ENCODE results near the gene CDH23.

The CDH23 gene

DNA sequence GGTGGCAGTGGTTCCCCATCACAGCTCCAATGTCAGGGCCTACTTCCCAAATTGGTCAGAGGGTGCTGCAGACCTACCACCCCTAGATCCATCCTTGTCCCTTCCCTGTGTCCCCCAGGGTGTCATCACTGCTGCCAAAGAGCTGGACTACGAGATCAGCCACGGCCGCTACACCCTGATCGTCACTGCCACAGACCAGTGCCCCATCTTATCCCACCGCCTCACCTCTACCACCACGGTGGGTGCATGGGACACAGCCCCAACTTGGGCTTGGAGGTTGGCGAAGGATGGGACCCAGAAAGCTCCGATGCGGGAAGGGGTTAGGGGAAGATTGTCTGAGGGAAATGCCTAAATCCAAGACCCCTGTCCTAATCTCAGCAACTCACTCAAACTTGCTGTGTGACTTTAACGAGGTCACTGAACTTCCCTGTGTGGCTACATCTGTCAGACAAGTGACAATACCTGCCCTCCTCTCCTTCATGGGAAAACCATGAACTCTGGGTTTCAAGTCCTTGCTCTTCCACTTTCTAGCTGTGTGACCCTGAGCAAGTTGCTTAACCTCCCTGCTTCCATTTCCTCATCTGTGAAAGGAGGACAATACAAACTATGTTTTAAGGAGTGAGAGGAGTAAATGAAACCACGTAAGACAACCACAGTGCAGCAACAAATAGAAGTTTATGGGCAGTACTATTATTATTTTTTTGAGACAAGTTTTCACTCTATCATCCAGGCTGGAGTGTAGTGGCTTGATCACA, 381.5 kb downstream of the CDH23 start:
- no peak for ATAC-seq
- TF ChIP-seq TCF4 (CRISPR knock-in tag; IDR thresholded peaks at IDR 0.05; ENCODE audit: borderline replicate concordance): no peak

DNA sequence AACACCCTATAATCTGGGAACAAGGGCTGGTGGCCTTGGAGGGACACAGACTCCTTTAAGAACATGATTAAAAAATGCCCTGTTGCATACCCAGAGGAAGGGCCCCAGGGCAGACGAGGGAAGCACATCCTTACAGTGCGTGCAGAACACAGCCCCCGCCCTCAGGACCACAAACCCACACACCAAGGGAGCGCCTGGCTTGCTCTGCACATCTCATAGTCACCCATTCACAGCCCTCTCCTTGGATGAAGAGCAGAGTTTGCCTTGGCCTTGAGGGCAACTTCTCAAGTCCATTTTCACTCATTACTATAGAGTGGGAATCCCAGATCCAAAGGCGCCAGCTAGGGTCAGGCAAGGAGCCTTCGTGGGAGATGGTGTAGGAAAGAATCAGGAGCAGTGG, 382.9 kb downstream of the CDH23 start:
- ATAC-seq: no peak
- TF ChIP-seq OSR1 (CRISPR knock-in tag; IDR thresholded peaks at IDR 0.05) (no peak), TOX (CRISPR knock-in tag; IDR thresholded peaks at IDR 0.05; ENCODE audit: borderline replicate concordance) (no peak), ISL1 (CRISPR knock-in tag; IDR thresholded peaks at IDR 0.05) (no peak), ZC3H10 (CRISPR knock-in tag; IDR thresholded peaks at IDR 0.05) (no peak), ESRRG (CRISPR knock-in tag; IDR thresholded peaks at IDR 0.05) (no peak), SNAI2 (CRISPR knock-in tag; IDR thresholded peaks at IDR 0.05) (no peak), ZNF565 (CRISPR knock-in tag; conservative IDR thresholded peaks at IDR 0.05; ENCODE audit: low read depth) (no peak), ZFP3 (CRISPR knock-in tag; IDR thresholded peaks at IDR 0.05) (no peak), ARNTL (CRISPR knock-in tag; IDR thresholded peaks at IDR 0.05; ENCODE audit: borderline replicate concordance, low read depth) (no peak), BACH2 (CRISPR knock-in tag; IDR thresholded peaks at IDR 0.05; ENCODE audit: borderline replicate concordance) (no peak), TCF4 (CRISPR knock-in tag; IDR thresholded peaks at IDR 0.05; ENCODE audit: borderline replicate concordance) (no peak), GLIS3 (CRISPR knock-in tag; IDR thresholded peaks at IDR 0.05) (no peak)
- TF ChIP-seq, protein P1, sequence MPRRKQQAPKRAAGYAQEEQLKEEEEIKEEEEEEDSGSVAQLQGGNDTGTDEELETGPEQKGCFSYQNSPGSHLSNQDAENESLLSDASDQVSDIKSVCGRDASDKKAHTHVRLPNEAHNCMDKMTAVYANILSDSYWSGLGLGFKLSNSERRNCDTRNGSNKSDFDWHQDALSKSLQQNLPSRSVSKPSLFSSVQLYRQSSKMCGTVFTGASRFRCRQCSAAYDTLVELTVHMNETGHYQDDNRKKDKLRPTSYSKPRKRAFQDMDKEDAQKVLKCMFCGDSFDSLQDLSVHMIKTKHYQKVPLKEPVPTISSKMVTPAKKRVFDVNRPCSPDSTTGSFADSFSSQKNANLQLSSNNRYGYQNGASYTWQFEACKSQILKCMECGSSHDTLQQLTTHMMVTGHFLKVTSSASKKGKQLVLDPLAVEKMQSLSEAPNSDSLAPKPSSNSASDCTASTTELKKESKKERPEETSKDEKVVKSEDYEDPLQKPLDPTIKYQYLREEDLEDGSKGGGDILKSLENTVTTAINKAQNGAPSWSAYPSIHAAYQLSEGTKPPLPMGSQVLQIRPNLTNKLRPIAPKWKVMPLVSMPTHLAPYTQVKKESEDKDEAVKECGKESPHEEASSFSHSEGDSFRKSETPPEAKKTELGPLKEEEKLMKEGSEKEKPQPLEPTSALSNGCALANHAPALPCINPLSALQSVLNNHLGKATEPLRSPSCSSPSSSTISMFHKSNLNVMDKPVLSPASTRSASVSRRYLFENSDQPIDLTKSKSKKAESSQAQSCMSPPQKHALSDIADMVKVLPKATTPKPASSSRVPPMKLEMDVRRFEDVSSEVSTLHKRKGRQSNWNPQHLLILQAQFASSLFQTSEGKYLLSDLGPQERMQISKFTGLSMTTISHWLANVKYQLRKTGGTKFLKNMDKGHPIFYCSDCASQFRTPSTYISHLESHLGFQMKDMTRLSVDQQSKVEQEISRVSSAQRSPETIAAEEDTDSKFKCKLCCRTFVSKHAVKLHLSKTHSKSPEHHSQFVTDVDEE (CRISPR knock-in tag; IDR thresholded peaks at IDR 0.05): no peak
- TF ChIP-seq, protein P2, sequence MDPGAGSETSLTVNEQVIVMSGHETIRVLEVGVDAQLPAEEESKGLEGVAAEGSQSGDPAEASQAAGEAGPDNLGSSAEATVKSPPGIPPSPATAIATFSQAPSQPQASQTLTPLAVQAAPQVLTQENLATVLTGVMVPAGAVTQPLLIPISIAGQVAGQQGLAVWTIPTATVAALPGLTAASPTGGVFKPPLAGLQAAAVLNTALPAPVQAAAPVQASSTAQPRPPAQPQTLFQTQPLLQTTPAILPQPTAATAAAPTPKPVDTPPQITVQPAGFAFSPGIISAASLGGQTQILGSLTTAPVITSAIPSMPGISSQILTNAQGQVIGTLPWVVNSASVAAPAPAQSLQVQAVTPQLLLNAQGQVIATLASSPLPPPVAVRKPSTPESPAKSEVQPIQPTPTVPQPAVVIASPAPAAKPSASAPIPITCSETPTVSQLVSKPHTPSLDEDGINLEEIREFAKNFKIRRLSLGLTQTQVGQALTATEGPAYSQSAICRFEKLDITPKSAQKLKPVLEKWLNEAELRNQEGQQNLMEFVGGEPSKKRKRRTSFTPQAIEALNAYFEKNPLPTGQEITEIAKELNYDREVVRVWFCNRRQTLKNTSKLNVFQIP (CRISPR knock-in tag; IDR thresholded peaks at IDR 0.05; ENCODE audit: borderline replicate concordance, low read depth): no peak
- TF ChIP-seq, protein P3, sequence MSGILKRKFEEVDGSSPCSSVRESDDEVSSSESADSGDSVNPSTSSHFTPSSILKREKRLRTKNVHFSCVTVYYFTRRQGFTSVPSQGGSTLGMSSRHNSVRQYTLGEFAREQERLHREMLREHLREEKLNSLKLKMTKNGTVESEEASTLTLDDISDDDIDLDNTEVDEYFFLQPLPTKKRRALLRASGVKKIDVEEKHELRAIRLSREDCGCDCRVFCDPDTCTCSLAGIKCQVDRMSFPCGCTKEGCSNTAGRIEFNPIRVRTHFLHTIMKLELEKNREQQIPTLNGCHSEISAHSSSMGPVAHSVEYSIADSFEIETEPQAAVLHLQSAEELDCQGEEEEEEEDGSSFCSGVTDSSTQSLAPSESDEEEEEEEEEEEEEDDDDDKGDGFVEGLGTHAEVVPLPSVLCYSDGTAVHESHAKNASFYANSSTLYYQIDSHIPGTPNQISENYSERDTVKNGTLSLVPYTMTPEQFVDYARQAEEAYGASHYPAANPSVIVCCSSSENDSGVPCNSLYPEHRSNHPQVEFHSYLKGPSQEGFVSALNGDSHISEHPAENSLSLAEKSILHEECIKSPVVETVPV (CRISPR knock-in tag; IDR thresholded peaks at IDR 0.05): no peak
- TF ChIP-seq, protein P4, sequence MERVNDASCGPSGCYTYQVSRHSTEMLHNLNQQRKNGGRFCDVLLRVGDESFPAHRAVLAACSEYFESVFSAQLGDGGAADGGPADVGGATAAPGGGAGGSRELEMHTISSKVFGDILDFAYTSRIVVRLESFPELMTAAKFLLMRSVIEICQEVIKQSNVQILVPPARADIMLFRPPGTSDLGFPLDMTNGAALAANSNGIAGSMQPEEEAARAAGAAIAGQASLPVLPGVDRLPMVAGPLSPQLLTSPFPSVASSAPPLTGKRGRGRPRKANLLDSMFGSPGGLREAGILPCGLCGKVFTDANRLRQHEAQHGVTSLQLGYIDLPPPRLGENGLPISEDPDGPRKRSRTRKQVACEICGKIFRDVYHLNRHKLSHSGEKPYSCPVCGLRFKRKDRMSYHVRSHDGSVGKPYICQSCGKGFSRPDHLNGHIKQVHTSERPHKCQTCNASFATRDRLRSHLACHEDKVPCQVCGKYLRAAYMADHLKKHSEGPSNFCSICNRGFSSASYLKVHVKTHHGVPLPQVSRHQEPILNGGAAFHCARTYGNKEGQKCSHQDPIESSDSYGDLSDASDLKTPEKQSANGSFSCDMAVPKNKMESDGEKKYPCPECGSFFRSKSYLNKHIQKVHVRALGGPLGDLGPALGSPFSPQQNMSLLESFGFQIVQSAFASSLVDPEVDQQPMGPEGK (CRISPR knock-in tag; IDR thresholded peaks at IDR 0.05; ENCODE audit: borderline replicate concordance): no peak

DNA sequence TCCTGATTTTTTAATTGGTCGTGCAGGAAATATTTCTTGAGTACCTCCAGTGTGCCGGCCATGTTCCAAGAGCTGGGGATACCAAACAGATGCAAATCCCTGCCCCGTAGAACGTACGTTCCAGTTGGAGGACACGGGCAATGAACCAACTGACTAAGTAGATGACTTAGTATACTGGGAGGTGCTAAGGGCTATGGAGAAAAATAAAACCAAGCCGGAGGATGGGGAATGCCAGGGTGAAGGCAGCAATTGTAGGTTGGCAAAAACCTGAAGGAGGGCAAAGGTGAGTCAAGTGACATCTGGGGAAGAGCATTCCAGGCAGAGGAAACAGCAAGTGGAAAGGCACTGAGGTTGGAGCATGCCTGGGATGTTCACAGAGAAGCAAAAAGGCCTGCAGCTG, 383.4 kb downstream of the CDH23 start:
- ATAC-seq: no peak
- TF ChIP-seq GLIS3 (CRISPR knock-in tag; IDR thresholded peaks at IDR 0.05): no peak
- TF ChIP-seq SNAI2 (CRISPR knock-in tag; IDR thresholded peaks at IDR 0.05): no peak
- no peak for TF ChIP-seq ARNTL (CRISPR knock-in tag; IDR thresholded peaks at IDR 0.05; ENCODE audit: borderline replicate concordance, low read depth)
- no peak for TF ChIP-seq ZFP3 (CRISPR knock-in tag; IDR thresholded peaks at IDR 0.05)
- TF ChIP-seq, protein P5, sequence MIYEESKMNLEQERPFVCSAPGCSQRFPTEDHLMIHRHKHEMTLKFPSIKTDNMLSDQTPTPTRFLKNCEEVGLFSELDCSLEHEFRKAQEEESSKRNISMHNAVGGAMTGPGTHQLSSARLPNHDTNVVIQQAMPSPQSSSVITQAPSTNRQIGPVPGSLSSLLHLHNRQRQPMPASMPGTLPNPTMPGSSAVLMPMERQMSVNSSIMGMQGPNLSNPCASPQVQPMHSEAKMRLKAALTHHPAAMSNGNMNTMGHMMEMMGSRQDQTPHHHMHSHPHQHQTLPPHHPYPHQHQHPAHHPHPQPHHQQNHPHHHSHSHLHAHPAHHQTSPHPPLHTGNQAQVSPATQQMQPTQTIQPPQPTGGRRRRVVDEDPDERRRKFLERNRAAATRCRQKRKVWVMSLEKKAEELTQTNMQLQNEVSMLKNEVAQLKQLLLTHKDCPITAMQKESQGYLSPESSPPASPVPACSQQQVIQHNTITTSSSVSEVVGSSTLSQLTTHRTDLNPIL (CRISPR knock-in tag; IDR thresholded peaks at IDR 0.05; ENCODE audit: low read depth): no peak
- no peak for TF ChIP-seq ZNF8 (CRISPR knock-in tag; IDR thresholded peaks at IDR 0.05)
- no peak for TF ChIP-seq CSDC2 (CRISPR knock-in tag; IDR thresholded peaks at IDR 0.05)
- no peak for TF ChIP-seq ZNF565 (CRISPR knock-in tag; conservative IDR thresholded peaks at IDR 0.05; ENCODE audit: low read depth)
- TF ChIP-seq ISL1 (CRISPR knock-in tag; IDR thresholded peaks at IDR 0.05): no peak
- TF ChIP-seq ZC3H10 (CRISPR knock-in tag; IDR thresholded peaks at IDR 0.05): no peak
- TF ChIP-seq ZNF70 (CRISPR knock-in tag; IDR thresholded peaks at IDR 0.05): no peak
- TF ChIP-seq TCF4 (CRISPR knock-in tag; IDR thresholded peaks at IDR 0.05; ENCODE audit: borderline replicate concordance): no peak
- TF ChIP-seq, protein P4 (CRISPR knock-in tag; IDR thresholded peaks at IDR 0.05; ENCODE audit: borderline replicate concordance): no peak
- no peak for TF ChIP-seq TOX (CRISPR knock-in tag; IDR thresholded peaks at IDR 0.05; ENCODE audit: borderline replicate concordance)
- TF ChIP-seq, protein P2 (CRISPR knock-in tag; IDR thresholded peaks at IDR 0.05; ENCODE audit: borderline replicate concordance, low read depth): no peak
- no peak for TF ChIP-seq RARB (CRISPR knock-in tag; IDR thresholded peaks at IDR 0.05)
- TF ChIP-seq, protein P3 (CRISPR knock-in tag; IDR thresholded peaks at IDR 0.05): no peak
